ENCODE measurements around the gene RGSL1.

The RGSL1 gene

GRCh38 chr1:182574156-182574555 lies 124.2 kb downstream of the RGSL1 start:
- no peaks in the 10 kb centered on the region for H3K36me3 ChIP-seq (ENCODE audit: low read depth)
- no peak for TF ChIP-seq CTCF (IDR thresholded peaks at IDR 0.05; ENCODE audit: poor library complexity, severe bottlenecking)
- no peaks in the 10 kb centered on the region for H3K9me3 ChIP-seq (ENCODE audit: severe bottlenecking)
- no peak overlapping the region for H3K27ac ChIP-seq (ENCODE audit: poor library complexity, severe bottlenecking)
- ATAC-seq (ENCODE audit: low read depth) (no peak), DNase-seq (ENCODE audit: low spot score) (no peak)
- H3K4me1 ChIP-seq (ENCODE audit: insufficient read depth, poor library complexity, severe bottlenecking) = peaks cover 7% of the 10 kb centered on the region
- H3K27me3 ChIP-seq (ENCODE audit: insufficient read depth, poor library complexity, severe bottlenecking) = no peaks in the 10 kb centered on the region
- no peak overlapping the region for H3K4me3 ChIP-seq (ENCODE audit: severe bottlenecking)

DNA sequence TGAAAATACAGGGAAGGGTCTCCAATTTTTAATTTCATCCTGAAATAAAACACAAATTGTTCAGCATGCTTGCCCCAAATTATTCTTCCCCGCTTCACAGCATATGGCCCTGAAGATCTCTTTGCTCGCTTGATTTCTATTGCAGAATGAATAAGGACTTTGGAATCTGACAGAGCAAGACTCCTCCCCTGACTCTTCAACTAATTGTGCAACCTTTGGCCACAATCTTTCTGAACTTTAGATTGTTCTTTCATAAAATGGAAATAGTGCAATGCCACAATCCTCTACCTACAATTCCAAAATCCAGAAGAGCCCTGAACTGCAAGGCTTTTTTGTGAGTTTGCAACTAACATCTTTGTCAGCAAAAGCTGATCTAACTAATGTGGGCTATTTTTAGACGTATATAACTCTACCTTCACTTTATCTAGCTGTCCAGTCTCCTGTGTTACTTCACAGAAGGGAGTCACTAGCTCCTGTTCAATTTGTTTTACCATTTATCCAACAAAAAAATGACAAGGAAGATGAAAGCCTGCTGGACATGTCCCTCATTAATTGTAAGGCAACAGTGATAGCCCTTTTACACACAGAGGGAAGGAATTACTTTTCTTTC lies 125.7 kb downstream of the RGSL1 start:
- ATAC-seq (ENCODE audit: low read depth) (peak; percentile 90), DNase-seq (ENCODE audit: low spot score) (no peak)
- Histone ChIP-seq H3K4me1 (ENCODE audit: insufficient read depth, poor library complexity, severe bottlenecking) (peaks cover 7% of the 10 kb centered on the region), H3K9me3 (ENCODE audit: severe bottlenecking) (no peaks in the 10 kb centered on the region), H3K27me3 (ENCODE audit: insufficient read depth, poor library complexity, severe bottlenecking) (no peaks in the 10 kb centered on the region), H3K4me3 (ENCODE audit: severe bottlenecking) (no peak overlapping the region), H3K36me3 (ENCODE audit: low read depth) (no peaks in the 10 kb centered on the region), H3K27ac (ENCODE audit: poor library complexity, severe bottlenecking) (no peak overlapping the region)
- TF ChIP-seq CTCF (IDR thresholded peaks at IDR 0.05; ENCODE audit: poor library complexity, severe bottlenecking) = no peak

- TF ChIP-seq CTCF (IDR thresholded peaks at IDR 0.05; ENCODE audit: poor library complexity, severe bottlenecking) = no peak
- Histone ChIP-seq H3K9me3 (ENCODE audit: severe bottlenecking) (no peaks in the 10 kb centered on the region), H3K27me3 (ENCODE audit: insufficient read depth, poor library complexity, severe bottlenecking) (no peaks in the 10 kb centered on the region), H3K36me3 (ENCODE audit: low read depth) (no peaks in the 10 kb centered on the region), H3K27ac (ENCODE audit: poor library complexity, severe bottlenecking) (no peak overlapping the region), H3K4me3 (ENCODE audit: severe bottlenecking) (no peak overlapping the region), H3K4me1 (ENCODE audit: insufficient read depth, poor library complexity, severe bottlenecking) (peaks cover 5% of the 10 kb centered on the region)
- ATAC-seq (ENCODE audit: low read depth) = no peak
- no peak for DNase-seq (ENCODE audit: low spot score)
These were observed 130.8 kb downstream of the RGSL1 start for GRCh38 chr1:182580736-182581135.

DNA sequence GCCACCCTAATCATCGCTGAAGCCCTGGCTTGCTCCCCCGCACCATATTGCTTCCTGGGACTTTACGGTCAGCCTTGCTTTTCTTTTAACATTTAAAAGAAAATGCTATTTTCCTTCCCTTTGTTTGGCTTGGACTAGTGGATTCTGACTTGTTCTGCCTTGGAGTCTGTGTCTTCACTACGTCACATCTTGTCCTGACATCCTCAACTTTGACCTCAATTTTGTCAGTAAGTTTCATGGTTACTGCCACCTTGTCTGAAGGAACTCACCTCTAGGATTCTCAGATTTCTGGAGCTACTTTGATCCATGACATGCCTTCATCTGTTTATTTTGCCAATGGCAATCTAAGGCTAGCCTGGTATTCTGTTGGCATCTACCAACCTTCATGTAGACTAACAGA lies 134.8 kb downstream of the RGSL1 start:
- H3K4me1 ChIP-seq (ENCODE audit: insufficient read depth, poor library complexity, severe bottlenecking) = no peaks in the 10 kb centered on the region
- H3K9me3 ChIP-seq (ENCODE audit: severe bottlenecking) = no peaks in the 10 kb centered on the region
- no peaks in the 10 kb centered on the region for H3K36me3 ChIP-seq (ENCODE audit: low read depth)
- H3K27me3 ChIP-seq (ENCODE audit: insufficient read depth, poor library complexity, severe bottlenecking) = no peaks in the 10 kb centered on the region
- no peak overlapping the region for H3K4me3 ChIP-seq (ENCODE audit: severe bottlenecking)
- TF ChIP-seq CTCF (IDR thresholded peaks at IDR 0.05; ENCODE audit: poor library complexity, severe bottlenecking) = no peak
- ATAC-seq (ENCODE audit: low read depth) (no peak), DNase-seq (ENCODE audit: low spot score) (no peak)
- no peak overlapping the region for H3K27ac ChIP-seq (ENCODE audit: poor library complexity, severe bottlenecking)

- H3K4me1 ChIP-seq (ENCODE audit: insufficient read depth, poor library complexity, severe bottlenecking) = no peaks in the 10 kb centered on the region
- DNase-seq (ENCODE audit: low spot score) (no peak), ATAC-seq (ENCODE audit: low read depth) (no peak)
- H3K27ac ChIP-seq (ENCODE audit: poor library complexity, severe bottlenecking) = no peak overlapping the region
- no peak for TF ChIP-seq CTCF (IDR thresholded peaks at IDR 0.05; ENCODE audit: poor library complexity, severe bottlenecking)
- no peaks in the 10 kb centered on the region for H3K36me3 ChIP-seq (ENCODE audit: low read depth)
- no peaks in the 10 kb centered on the region for H3K9me3 ChIP-seq (ENCODE audit: severe bottlenecking)
- H3K27me3 ChIP-seq (ENCODE audit: insufficient read depth, poor library complexity, severe bottlenecking) = no peaks in the 10 kb centered on the region
- H3K4me3 ChIP-seq (ENCODE audit: severe bottlenecking) = no peak overlapping the region
These were observed 136.4 kb downstream of the RGSL1 start for GRCh38 chr1:182586380-182586779.
